Epithelial cell of proximal tubule (primary cell): ENCODE results near the gene MYO18B. TPM values are rescaled to one million over a fixed set of nuclear protein-coding genes. Genes with fewer than 3 reads are reported as not detected.

Experiments used
- DNase-seq: peaks from one replicate; pipeline ENCODE4 v3.0.0-alpha.2; 2011; ENCODE audit warnings: low read depth
- H3K4me3 ChIP-seq: 2 replicates; pipeline ENCODE4 v1.5.1; 2011; ENCODE audit warnings: low read depth, mild to moderate bottlenecking, low read length
- CTCF ChIP-seq: conservative IDR thresholded peaks from 2 replicates; pipeline ENCODE4 v1.5.1; 2012; ENCODE audit warnings: low read depth, mild to moderate bottlenecking, low read length
- total RNA-seq: library from RNA; depleted of rRNA; stranded (reverse); fragments of >200 nt; gene quantifications from 2 replicates; pipeline ENCODE4 v1.2.3, GENCODE V29; 2015

The MYO18B gene
- total RNA-seq, 1 donor from 2014 or later, result not detected

DNA sequence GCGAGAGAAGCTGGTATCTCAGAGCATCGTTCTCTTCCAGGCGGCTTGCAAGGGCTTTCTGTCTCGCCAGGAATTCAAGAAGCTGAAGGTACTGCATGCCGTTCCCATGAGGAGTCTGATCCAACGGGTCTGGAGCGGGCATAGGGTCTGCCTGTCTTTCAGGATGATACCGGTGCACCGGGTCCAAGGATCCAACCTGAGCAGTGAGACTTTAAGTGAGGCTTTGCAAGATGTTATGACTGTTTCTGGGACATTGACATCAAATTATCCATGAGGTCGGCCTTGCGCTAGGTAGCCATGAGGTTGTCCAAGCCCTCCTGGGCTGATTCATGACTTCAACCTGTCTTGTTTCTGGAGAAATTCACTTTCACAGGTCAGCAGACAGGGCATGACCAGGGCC is 132.3 kb downstream of the MYO18B start:
- H3K4me3 ChIP-seq, result no peak overlapping the region
- DNase-seq, result no peak
- no peak for TF ChIP-seq CTCF

DNA sequence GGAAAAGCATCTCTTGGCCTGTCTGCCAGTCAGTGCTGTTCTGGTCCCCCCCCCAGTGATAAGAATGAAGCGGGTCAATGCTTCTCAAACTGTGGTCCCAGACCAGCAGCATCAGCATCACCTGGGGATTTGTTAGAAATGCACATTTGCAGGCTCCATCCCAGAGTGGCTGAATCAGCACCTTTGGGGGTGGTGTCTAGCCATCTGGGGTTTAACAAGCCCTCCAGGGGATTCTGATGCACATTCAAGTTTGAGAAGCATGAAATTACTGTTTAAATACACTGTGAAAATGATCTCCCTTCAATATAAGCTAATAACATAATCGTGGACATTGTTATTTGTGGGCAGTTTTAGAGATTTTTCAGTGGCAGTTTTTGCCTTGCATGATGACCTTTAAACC is 133.5 kb downstream of the MYO18B start:
- TF ChIP-seq CTCF, result no peak
- no peak for DNase-seq
- no peak overlapping the region for H3K4me3 ChIP-seq

DNA sequence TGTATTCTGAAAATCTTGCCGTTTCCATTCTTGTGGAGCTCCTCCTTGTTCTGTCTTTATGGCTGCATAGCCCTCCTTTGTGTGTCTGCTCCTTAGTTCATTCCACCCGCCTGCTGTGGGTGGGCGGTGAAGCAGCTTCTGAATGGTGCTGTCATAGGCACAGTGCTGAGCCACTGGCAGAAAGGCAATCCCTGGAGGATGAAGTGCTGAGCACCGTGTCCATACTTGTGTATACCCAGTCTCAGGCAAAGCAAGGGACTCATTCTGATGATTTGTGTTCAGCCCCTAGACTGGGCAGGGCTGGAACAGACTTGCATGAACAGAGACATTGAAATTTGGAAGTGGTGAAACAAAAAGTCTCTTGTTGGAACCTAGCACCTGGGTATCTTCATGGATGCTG is 134.9 kb downstream of the MYO18B start:
- no peak for DNase-seq
- no peak overlapping the region for H3K4me3 ChIP-seq
- TF ChIP-seq CTCF, result no peak

- no peak for DNase-seq
- H3K4me3 ChIP-seq, result no peak overlapping the region
- no peak for TF ChIP-seq CTCF
These were observed 136.9 kb downstream of the MYO18B start for GRCh38 chr22:25878933-25879332.

DNA sequence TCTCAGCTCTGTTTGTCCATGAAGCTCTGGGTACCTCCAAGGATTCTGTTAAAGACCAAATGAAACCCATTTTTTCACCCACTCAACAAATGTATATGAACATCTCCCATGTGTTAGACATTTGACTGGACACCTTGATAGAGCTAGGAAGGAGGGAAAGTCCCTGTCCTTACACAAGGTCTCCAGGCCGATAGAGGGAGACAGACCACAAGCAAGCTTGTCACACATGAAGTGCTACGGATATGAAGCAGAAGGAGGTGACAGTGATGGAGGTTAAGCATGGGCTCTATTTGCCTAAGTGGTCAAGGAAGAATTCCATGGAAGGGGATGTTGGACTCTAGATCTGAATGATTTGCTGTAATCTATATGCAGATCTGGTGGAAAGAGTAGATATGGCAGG is 138.5 kb downstream of the MYO18B start:
- no peak for TF ChIP-seq CTCF
- no peak for DNase-seq
- no peak overlapping the region for H3K4me3 ChIP-seq

DNA sequence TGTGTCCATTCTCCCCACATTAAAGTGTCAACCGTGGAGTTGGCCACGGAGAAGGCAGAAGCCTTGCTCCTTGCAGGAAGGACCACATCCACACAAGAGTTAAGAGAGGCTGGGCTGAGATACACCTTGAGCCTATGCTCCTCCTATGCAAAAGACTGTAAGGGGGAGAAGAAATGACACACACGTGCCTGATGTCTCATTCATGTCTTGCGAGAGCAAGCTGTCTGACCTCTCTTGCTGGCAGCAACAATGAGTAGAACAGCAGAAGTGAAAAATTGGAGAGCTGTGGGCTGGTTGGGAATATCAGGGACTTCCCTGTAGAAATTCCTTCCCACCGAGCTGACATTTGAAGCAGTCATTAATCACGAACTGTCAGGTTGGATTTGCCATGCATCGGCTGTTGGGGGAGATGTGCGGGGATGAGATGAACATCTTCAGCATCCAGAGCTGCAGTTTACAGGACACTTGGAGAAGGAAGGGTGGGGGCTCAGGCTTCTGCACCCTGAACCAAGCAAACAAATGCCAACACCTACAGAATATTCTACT is 139.3 kb downstream of the MYO18B start:
- TF ChIP-seq CTCF, result no peak
- DNase-seq, result no peak
- H3K4me3 ChIP-seq, result no peak overlapping the region

GRCh38 chr22:25882360-25882759 is 140.4 kb downstream of the MYO18B start:
- DNase-seq, result no peak
- TF ChIP-seq CTCF, result no peak
- no peak overlapping the region for H3K4me3 ChIP-seq
